HG03139 (cell line): ENCODE data around the gene HAS3.
"Not testable (repeated sequence)": the region's sequence is repeated elsewhere in the genome, so short reads cannot be mapped to it uniquely, and the experiment has no call there.

ENCODE experiments used
- ATAC-seq: cut with Tn5 transposase; IDR thresholded peaks from one replicate; pipeline ENCODE4 v1.9.1; 2021; ENCODE audit not compliant: unreplicated experiment

Gene HAS3

DNA sequence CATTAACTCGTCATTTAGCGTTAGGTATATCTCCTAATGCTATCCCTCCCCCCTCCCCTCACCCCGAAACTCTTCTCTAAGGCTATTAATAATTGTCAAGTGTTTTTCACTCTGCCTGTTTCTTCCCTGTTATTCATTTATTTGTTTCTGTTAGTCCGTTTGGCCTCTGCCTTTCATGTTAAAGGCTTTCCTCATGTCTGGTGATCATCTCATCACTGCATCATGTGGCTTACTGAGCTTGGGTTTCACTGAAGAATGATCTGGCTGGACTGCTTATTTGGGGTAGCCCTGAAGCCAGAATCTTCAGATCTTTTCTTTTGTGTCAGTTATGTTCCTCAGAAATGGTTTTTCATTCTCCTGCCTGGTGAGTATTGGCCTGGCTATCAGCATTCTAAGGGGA, 36.5 kb downstream of the HAS3 start:
- no peak for ATAC-seq

DNA sequence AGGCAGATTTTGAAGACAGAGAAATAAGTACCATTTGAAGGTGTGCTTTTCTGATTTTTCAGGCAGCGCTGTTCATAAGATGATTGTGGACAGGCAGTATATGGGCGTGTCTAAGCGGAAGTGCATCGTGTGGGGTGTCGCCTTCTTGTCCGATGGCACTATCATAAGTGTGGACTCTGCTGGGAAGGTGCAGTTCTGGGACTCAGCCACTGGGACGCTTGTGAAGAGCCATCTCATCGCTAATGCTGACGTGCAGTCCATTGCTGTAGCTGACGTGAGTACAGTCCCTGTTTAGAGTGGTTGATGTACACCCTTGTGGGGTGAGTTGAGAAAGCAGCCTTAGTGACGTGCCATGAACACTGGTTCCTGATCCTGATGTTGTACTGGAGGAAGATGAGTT, 37.7 kb downstream of the HAS3 start:
- ATAC-seq = no peak

DNA sequence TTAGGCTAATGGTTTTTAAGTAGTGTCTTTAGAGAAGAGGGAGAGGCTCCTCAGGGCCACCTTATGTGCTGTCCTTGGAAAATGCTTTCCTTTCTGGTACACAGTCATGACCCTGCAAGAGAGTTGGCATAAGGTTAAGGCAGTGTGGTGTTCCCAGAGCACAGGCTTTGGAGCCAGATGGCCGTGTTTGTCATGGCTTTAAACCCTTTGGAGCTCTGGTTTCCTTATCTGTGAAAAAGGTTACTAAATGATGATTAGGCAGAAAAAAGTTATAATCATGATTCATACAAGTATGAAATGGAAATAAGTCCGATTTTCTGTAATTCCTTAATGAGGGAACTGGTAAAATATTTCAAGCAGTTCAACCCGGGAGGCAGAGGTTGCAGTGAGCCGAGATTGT, 40.2 kb downstream of the HAS3 start:
- ATAC-seq = no peak

DNA sequence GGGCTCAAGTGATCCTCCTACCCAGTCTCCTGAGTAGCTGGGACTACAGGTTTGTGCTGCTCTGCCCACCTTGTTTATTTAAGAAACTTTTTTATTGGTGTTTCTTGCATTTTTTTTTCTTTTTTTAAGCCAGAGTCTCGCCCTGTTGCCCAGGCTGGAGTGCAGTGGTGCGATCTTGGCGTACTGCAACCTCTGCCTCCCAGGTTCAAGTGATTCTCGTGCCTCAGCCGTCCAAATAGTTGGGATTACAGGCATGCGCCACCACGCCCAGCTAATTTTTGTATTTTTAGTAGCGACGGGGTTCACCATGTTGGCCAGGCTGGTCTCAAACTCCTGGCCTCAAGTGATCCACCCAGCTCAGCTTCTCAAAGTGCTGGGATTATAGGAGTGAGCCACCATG, 44.2 kb downstream of the HAS3 start:
- not testable (repeated sequence) for ATAC-seq

DNA sequence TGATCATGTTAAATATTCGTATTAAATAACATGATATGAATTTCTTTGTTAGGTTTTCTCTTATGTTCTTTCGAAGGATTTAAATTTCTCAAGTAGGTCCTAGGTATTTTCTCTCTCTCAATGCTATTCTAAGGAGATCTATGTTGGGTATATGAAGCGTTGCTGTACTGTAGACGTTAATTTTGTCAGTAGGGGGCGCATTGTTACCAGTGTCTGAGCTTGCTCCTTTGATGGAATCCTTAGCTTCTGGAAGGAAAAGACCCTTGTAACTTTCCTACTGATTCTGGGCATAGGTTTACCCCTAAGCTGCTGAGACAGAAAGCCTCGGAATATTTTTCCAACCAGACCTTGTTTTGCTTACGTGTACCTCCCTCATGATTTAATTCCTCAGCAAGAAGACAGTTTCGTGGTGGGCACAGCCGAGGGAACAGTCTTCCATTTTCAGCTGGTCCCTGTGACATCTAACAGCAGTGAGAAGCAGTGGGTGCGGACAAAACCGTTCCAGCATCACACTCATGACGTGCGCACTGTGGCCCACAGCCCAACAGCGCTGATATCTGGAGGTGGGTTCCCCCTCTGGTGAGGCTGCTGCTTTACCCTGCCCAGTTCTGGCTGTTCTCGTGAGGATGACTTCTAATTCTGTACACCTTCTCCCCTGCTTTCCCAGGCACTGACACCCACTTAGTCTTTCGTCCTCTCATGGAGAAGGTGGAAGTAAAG, 44.9 kb downstream of the HAS3 start:
- no peak for ATAC-seq

DNA sequence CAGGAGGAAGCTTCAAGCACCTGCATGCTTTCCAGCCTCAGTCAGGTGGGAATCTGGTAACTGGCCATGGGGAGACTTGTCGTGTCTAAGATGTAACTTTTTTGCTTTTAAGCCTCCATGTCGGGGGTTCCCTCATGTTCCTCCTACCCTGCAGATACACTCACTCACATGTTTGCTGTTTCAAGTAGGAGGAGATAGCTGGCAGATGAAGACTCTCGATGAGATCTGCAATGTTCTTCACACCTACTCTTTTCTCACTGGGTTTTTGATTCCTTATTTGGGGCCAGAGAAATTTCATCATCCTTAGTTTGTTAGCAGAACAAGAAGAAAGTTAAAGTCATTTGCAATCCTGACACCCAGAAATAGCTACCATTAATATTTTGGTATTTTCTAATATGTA, 51.7 kb downstream of the HAS3 start:
- no peak for ATAC-seq

DNA sequence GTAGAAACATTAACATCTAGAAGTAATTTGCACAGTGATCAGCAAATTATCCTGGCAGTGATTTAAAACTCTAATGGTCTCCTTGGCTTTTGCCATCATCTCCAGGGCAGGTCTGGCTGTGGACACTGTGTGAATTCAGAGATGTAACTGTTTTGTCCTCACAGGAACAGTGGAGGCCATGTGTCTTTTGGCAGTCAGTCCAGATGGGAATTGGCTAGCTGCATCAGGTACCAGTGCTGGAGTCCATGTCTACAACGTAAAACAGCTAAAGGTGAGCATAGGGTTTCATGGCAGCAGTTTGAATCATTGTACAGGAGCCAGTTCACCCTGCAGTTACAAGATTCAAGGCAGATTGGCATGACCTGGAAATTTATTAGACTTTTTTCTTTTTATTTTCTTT, 54.7 kb downstream of the HAS3 start:
- ATAC-seq = no peak

DNA sequence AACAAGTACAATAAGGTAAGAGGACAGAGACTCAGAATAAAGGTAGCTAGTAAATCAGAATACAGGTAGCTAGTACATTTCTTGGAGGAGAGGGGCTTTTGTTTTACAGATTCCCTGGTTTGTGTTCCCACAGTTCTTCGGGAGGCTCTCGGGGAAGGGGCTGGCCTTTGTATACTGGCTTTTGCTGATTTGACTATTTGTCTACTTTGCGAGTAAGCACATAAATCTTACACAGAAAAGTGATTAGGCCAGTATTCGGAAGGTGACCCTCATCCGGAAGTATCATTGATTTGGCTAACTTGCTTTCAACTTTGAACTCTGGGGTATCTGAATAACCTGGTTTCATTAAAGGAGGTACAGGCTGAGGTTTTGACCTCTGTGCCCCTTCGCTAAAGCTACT, 60.1 kb downstream of the HAS3 start:
- ATAC-seq = no peak

DNA sequence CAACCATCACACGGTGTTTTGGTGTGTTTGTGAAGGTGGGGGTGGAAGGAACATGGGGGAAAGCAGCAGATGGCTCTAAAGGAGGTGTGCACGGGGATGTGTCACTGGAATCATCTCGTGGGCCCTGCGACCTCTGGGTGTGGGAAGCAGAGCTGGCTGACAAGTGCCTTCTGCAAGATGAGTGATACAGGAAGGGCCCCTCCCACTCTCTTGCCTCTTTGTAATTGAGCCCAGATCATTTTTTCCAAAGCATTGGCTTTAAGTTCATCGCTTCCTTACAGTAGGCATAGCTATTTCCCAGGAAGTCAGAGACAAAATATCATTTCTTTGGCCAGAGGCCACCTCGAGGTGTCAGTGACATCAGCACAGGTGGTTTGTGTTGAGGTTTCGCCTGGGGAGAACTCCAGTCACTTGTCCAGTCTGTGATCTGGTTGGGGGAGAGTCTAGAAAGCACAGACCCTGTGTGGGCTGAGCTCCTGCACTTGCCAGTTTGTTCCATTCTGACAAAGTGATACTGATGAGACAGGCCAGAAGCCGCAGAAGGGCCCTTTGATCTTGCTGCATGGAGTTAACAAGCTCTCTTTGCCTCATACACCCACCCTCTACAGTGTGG, 60.9 kb downstream of the HAS3 start:
- ATAC-seq = no peak

DNA sequence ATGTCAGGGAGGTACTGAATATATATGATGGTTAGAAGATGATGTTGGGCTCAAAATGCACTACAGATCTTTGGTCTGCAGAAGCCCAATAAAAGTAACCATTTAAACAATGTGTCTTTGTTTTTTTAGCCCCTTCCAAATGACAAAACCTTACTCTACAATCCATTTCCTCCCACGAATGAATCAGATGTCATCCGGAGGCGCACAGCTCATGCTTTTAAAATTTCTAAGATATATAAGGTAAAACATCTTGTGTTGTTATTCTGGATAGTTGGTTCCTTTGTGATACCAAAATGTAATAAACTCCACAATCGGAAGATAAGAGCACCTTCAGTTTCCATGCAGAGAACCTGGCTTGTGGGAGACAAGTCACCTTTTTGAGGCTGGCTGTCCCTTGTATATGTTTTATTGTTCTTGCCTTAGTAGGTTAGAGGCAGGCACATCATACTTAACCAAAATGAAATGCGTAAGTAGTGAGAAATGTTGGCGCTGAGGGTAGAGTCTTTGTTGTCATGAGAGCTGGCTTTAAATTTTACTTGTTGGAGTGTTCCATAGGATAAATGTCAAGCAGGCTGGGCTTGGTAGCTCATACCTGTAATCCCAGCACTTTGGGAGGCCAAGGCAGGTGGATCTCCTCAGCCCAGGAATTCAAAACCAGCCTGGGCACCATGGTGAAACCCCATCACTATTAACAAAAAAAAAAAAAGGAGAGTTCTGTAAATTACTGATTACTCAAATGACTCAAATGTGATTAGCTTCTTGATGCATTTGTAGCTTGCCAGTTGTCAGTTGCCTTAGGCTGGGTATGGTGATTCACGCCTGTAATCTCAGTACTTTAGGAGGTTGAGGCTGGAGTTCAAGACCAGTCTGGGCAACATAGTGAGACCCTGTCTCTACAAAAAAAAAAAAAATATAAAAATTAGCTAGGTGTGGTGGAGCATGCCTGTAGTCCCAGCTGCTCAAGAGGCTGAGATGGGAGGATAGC, 61.8 kb downstream of the HAS3 start:
- ATAC-seq = no peak
